ENCODE measurements around the gene NOC3L. TPM values are rescaled to one million over a fixed set of nuclear protein-coding genes. Genes with fewer than 3 reads are reported as not detected.

The NOC3L gene
- polyA plus RNA-seq, 4 donors = 1.4 to 11.6 (median 5.6) TPM

DNA sequence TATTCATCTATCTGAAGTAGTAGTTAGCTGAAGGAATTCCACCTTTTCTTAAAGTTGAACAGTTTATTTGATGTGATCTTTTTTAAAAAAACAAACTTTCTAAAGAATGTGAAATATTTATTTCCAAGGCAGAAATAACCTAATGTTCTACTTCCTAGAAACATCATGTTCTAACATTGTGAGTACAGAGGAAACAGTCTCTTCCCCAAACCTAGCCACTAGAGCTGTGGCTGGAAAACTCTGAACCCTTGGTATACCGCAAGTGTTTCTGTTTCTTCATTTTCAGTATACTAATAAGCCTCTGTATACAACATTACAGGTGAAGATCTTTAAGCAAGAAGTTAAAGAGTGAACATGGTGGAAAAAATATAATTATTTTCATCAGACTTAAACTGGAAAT lies 35.1 kb downstream of the NOC3L start:
- H3K4me3 ChIP-seq (ENCODE audit: low read depth in 1 of 3, low read length in 3 of 3) = no peak overlapping the region
- no peak for DNase-seq
- FAIRE-seq = no peak
- 90 to 97% (median 95%) methylated on average over 1 of the region's 1 CpG for WGBS, 3 donors
- H3K27me3 ChIP-seq (ENCODE audit: control insufficient read depth in 3 of 3, insufficient read depth in 3 of 3, low read length in 3 of 3) = no peaks in the 10 kb centered on the region
- H3K4me1 ChIP-seq (ENCODE audit: control insufficient read depth in 3 of 3, insufficient read depth in 2 of 3, low read depth in 1 of 3, low read length in 2 of 3) = no peaks in the 10 kb centered on the region
- peaks cover 8 to 26% (median 16%) of the 10 kb centered on the region in 3 donors for H3K36me3 ChIP-seq (ENCODE audit: control insufficient read depth in 3 of 3, insufficient read depth in 2 of 3, low read depth in 1 of 3, low read length in 3 of 3)
- no peaks in the 10 kb centered on the region for H3K9me3 ChIP-seq (ENCODE audit: control insufficient read depth in 2 of 2, insufficient read depth in 1 of 2, low read depth in 1 of 2, low read length in 1 of 2)
- H3K27ac ChIP-seq (ENCODE audit: low read depth in 1 of 3, low read length in 2 of 3) = no peak overlapping the region

DNA sequence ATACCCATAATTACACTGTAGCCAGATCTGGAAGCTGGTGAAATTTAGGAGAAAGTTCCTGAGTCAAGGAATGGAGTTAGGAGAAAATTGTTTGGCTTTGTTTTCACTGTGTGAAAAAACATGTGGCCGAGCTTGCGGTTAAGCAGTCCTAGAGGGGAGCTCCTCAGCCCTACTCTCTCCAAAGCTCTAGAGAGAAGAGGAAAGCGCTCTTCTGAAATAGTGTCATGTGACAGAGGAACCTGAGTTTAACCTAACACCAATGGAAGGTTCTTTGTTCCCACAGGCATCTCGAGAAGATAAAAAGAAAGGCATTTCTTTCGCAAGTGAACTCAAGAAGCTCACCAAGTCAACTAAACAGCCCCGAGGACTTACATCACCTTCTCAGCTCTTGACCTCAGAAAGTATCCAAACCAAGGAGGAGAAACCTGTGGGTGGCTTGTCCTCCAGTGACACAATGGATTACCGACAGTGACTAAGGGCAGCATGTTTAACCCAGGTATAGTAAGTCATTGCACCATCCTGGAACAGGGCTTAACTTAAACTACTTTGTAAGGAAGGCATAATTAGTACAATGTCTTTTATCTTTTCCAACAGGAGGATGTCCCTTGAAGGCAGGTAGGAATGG lies 38.0 kb downstream of the NOC3L start:
- no peak for FAIRE-seq
- H3K4me3 ChIP-seq (ENCODE audit: low read depth in 1 of 3, low read length in 3 of 3) = no peak overlapping the region
- no peaks in the 10 kb centered on the region for H3K27me3 ChIP-seq (ENCODE audit: control insufficient read depth in 3 of 3, insufficient read depth in 3 of 3, low read length in 3 of 3)
- no peak for DNase-seq
- no peaks in the 10 kb centered on the region for H3K4me1 ChIP-seq (ENCODE audit: control insufficient read depth in 3 of 3, insufficient read depth in 2 of 3, low read depth in 1 of 3, low read length in 2 of 3)
- peaks cover 4 to 36% (median 7%) of the 10 kb centered on the region in 3 donors for H3K36me3 ChIP-seq (ENCODE audit: control insufficient read depth in 3 of 3, insufficient read depth in 2 of 3, low read depth in 1 of 3, low read length in 3 of 3)
- no peak overlapping the region for H3K27ac ChIP-seq (ENCODE audit: low read depth in 1 of 3, low read length in 2 of 3)
- H3K9me3 ChIP-seq (ENCODE audit: control insufficient read depth in 2 of 2, insufficient read depth in 1 of 2, low read depth in 1 of 2, low read length in 1 of 2) = no peaks in the 10 kb centered on the region
- WGBS, 3 donors = 95 to 97% (median 96%) methylated on average over 7 of the region's 7 CpGs

- FAIRE-seq = no peak
Observed at GRCh38 chr10:94320285-94320914, 42.3 kb downstream of the NOC3L start.

DNA sequence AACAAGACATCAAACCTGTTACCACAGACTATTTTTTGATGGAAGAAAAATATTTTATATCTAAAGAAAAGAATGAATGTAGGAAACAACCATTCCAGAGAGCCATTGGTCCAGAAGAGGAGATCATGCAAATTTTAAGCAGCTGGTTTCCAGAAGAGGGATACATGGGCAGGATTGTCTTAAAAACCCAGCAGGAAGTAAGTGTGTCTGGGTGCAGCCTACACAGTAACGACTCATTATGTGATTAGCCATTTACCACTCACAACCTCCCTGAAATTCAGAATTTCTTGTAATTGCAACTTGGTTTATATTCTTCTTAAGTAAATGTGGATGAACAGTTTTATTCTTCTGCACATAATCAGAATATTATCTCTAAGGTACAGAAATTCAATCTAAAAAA lies 46.2 kb downstream of the NOC3L start:
- H3K27ac ChIP-seq (ENCODE audit: low read depth in 1 of 3, low read length in 2 of 3) = peak overlapping the region in 1 of 3 donors; percentile 76
- H3K27me3 ChIP-seq (ENCODE audit: control insufficient read depth in 3 of 3, insufficient read depth in 3 of 3, low read length in 3 of 3) = no peaks in the 10 kb centered on the region
- peaks cover 0 to 11% (median 0%) of the 10 kb centered on the region in 3 donors for H3K4me1 ChIP-seq (ENCODE audit: control insufficient read depth in 3 of 3, insufficient read depth in 2 of 3, low read depth in 1 of 3, low read length in 2 of 3)
- H3K4me3 ChIP-seq (ENCODE audit: low read depth in 1 of 3, low read length in 3 of 3) = no peak overlapping the region
- DNase-seq (no peak), FAIRE-seq (no peak)
- no peaks in the 10 kb centered on the region for H3K9me3 ChIP-seq (ENCODE audit: control insufficient read depth in 2 of 2, insufficient read depth in 1 of 2, low read depth in 1 of 2, low read length in 1 of 2)
- H3K36me3 ChIP-seq (ENCODE audit: control insufficient read depth in 3 of 3, insufficient read depth in 2 of 3, low read depth in 1 of 3, low read length in 3 of 3) = peaks cover 0 to 27% (median 3%) of the 10 kb centered on the region in 3 donors
- WGBS, 3 donors = 48 to 65% (median 65%) methylated on average over 1 of the region's 1 CpG

More at GRCh38 chr10:94320285-94320914, 42.3 kb downstream of the NOC3L start:
- Histone ChIP-seq H3K4me3 (ENCODE audit: low read depth in 1 of 3, low read length in 3 of 3) (no peak overlapping the region), H3K9me3 (ENCODE audit: control insufficient read depth in 2 of 2, insufficient read depth in 1 of 2, low read depth in 1 of 2, low read length in 1 of 2) (no peaks in the 10 kb centered on the region), H3K27ac (ENCODE audit: low read depth in 1 of 3, low read length in 2 of 3) (no peak overlapping the region), H3K4me1 (ENCODE audit: control insufficient read depth in 3 of 3, insufficient read depth in 2 of 3, low read depth in 1 of 3, low read length in 2 of 3) (peaks cover 0 to 6% (median 0%) of the 10 kb centered on the region in 3 donors), H3K36me3 (ENCODE audit: control insufficient read depth in 3 of 3, insufficient read depth in 2 of 3, low read depth in 1 of 3, low read length in 3 of 3) (peaks cover 4 to 34% (median 5%) of the 10 kb centered on the region in 3 donors), H3K27me3 (ENCODE audit: control insufficient read depth in 3 of 3, insufficient read depth in 3 of 3, low read length in 3 of 3) (no peaks in the 10 kb centered on the region)
- 10 to 19% (median 18%) methylated on average over 2 of the region's 2 CpGs for WGBS, 3 donors
- DNase-seq = peak; percentile 76 to 77

GRCh38 chr10:94315975-94316464 lies 46.7 kb downstream of the NOC3L start:
- Histone ChIP-seq H3K27me3 (ENCODE audit: control insufficient read depth in 3 of 3, insufficient read depth in 3 of 3, low read length in 3 of 3) (no peaks in the 10 kb centered on the region), H3K4me3 (ENCODE audit: low read depth in 1 of 3, low read length in 3 of 3) (no peak overlapping the region), H3K36me3 (ENCODE audit: control insufficient read depth in 3 of 3, insufficient read depth in 2 of 3, low read depth in 1 of 3, low read length in 3 of 3) (peaks cover 0 to 24% (median 3%) of the 10 kb centered on the region in 3 donors), H3K9me3 (ENCODE audit: control insufficient read depth in 2 of 2, insufficient read depth in 1 of 2, low read depth in 1 of 2, low read length in 1 of 2) (no peaks in the 10 kb centered on the region), H3K27ac (ENCODE audit: low read depth in 1 of 3, low read length in 2 of 3) (peak overlapping the region in 1 of 3 donors; percentile 76), H3K4me1 (ENCODE audit: control insufficient read depth in 3 of 3, insufficient read depth in 2 of 3, low read depth in 1 of 3, low read length in 2 of 3) (peaks cover 0 to 12% (median 0%) of the 10 kb centered on the region in 3 donors)
- DNase-seq (peak in 1 of 2 donors; percentile 41), FAIRE-seq (no peak)
- WGBS, 3 donors = 62 to 87% (median 84%) methylated on average over 3 of the region's 3 CpGs

DNA sequence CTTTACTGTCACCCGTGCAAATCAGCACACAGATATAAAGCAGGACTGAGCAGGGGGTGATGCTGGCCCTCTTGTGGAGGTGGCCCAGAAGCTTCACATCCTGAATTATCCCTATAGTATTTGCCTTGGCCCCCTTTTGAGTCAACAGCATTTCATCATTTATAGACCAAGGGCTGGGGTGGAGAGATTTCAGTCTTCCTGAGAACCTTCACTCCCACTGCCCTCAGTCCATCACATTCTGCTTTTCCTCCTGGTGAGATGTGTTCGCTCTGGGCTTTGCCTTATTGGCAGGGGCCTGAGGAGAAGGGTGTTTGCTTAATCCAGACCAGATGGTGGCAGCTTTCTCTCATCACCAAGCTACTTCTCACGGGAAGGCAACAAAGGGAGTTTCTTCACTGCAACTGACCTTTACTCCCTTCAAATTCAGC lies 47.7 kb downstream of the NOC3L start:
- WGBS, 3 donors = 63 to 71% (median 69%) methylated on average over 3 of the region's 3 CpGs
- Histone ChIP-seq H3K9me3 (ENCODE audit: control insufficient read depth in 2 of 2, insufficient read depth in 1 of 2, low read depth in 1 of 2, low read length in 1 of 2) (no peaks in the 10 kb centered on the region), H3K27me3 (ENCODE audit: control insufficient read depth in 3 of 3, insufficient read depth in 3 of 3, low read length in 3 of 3) (no peaks in the 10 kb centered on the region), H3K36me3 (ENCODE audit: control insufficient read depth in 3 of 3, insufficient read depth in 2 of 3, low read depth in 1 of 3, low read length in 3 of 3) (peaks cover 0 to 30% (median 3%) of the 10 kb centered on the region in 3 donors), H3K4me1 (ENCODE audit: control insufficient read depth in 3 of 3, insufficient read depth in 2 of 3, low read depth in 1 of 3, low read length in 2 of 3) (peaks cover 0 to 17% (median 0%) of the 10 kb centered on the region in 3 donors), H3K4me3 (ENCODE audit: low read depth in 1 of 3, low read length in 3 of 3) (no peak overlapping the region), H3K27ac (ENCODE audit: low read depth in 1 of 3, low read length in 2 of 3) (peak overlapping the region in 1 of 3 donors; percentile 76)
- DNase-seq (peak in 1 of 2 donors; percentile 64), FAIRE-seq (no peak)

DNA sequence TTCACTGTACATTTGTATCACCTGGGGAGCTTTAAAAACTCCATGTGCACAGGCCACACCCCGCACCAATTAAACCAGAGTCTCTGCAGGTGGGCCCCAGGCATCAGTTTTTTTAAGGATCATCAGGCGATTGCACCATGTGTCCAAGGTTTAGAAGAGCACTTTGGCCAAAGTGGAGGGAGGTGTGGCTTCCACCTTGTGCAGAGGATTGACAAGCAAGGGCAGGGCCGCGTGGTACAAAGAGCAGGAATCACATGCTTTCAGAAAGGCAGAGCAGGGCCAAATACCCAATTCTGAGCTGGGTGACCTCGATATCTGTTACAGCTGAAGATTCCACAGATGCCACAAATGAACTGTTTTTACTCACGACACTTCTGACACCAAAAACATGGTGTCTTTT lies 52.4 kb downstream of the NOC3L start:
- FAIRE-seq (no peak), DNase-seq (peak; percentile 52 to 83)
- Histone ChIP-seq H3K9me3 (ENCODE audit: control insufficient read depth in 2 of 2, insufficient read depth in 1 of 2, low read depth in 1 of 2, low read length in 1 of 2) (no peaks in the 10 kb centered on the region), H3K27me3 (ENCODE audit: control insufficient read depth in 3 of 3, insufficient read depth in 3 of 3, low read length in 3 of 3) (no peaks in the 10 kb centered on the region), H3K4me3 (ENCODE audit: low read depth in 1 of 3, low read length in 3 of 3) (no peak overlapping the region), H3K27ac (ENCODE audit: low read depth in 1 of 3, low read length in 2 of 3) (peak overlapping the region in 1 of 3 donors; percentile 31), H3K36me3 (ENCODE audit: control insufficient read depth in 3 of 3, insufficient read depth in 2 of 3, low read depth in 1 of 3, low read length in 3 of 3) (peaks cover 0 to 40% (median 4%) of the 10 kb centered on the region in 3 donors), H3K4me1 (ENCODE audit: control insufficient read depth in 3 of 3, insufficient read depth in 2 of 3, low read depth in 1 of 3, low read length in 2 of 3) (peaks cover 0 to 15% (median 0%) of the 10 kb centered on the region in 3 donors)
- WGBS, 3 donors = 56 to 79% (median 77%) methylated on average over 6 of the region's 6 CpGs

DNA sequence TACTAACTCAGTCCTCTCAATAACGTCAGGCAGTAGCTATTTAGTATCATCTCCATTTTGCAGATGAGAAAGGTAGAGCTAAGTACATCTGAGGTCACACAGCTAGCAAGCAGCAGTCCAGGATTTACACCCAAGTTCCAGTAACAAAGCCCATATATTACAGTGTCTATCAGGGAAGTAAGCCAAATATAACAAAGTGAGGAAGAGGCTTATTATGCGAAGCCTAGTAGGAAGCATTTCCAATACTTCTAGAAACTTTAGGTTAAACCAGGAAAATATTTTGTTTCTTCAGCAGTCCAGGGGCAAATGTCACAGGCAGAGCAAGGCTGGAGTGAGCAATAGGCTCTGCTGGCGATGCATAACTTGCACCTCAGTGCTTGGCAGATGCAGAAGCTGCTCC lies 53.9 kb downstream of the NOC3L start:
- H3K9me3 ChIP-seq (ENCODE audit: control insufficient read depth in 2 of 2, insufficient read depth in 1 of 2, low read depth in 1 of 2, low read length in 1 of 2) = no peaks in the 10 kb centered on the region
- no peak for DNase-seq
- H3K27me3 ChIP-seq (ENCODE audit: control insufficient read depth in 3 of 3, insufficient read depth in 3 of 3, low read length in 3 of 3) = no peaks in the 10 kb centered on the region
- H3K4me3 ChIP-seq (ENCODE audit: low read depth in 1 of 3, low read length in 3 of 3) = no peak overlapping the region
- H3K36me3 ChIP-seq (ENCODE audit: control insufficient read depth in 3 of 3, insufficient read depth in 2 of 3, low read depth in 1 of 3, low read length in 3 of 3) = peaks cover 0 to 39% (median 4%) of the 10 kb centered on the region in 3 donors
- no peak overlapping the region for H3K27ac ChIP-seq (ENCODE audit: low read depth in 1 of 3, low read length in 2 of 3)
- FAIRE-seq = no peak
- peaks cover 0 to 10% (median 0%) of the 10 kb centered on the region in 3 donors for H3K4me1 ChIP-seq (ENCODE audit: control insufficient read depth in 3 of 3, insufficient read depth in 2 of 3, low read depth in 1 of 3, low read length in 2 of 3)
- 81 to 94% (median 89%) methylated on average over 3 of the region's 3 CpGs for WGBS, 3 donors
